CD4-positive, alpha-beta T cell (primary cell): ENCODE data around the gene HSP90AB1. TPM values are rescaled to one million over a fixed set of nuclear protein-coding genes. Genes with fewer than 3 reads are reported as not detected.

ENCODE experiments used
- ATAC-seq: fragments of 200-7000 bp; cut with Tn5 transposase; one replicate; pipeline ENCODE4 v1.10.0; 2022; ENCODE audit warnings: mild to moderate bottlenecking; ENCODE audit not compliant: poor library complexity
- CTCF ChIA-PET: fragments of 350-600 bp; sonication (Branson Sonifier 250); formaldehyde crosslinking; loops from one replicate; lab custom pipeline; 2021; ENCODE audit warnings: antibody characterized with exemption, inconsistent platforms; lab: Charles Lee
- POLR2A ChIA-PET: fragments of 350-600 bp; sonication (Branson Sonifier 250); formaldehyde crosslinking; loops from one replicate; lab custom pipeline; 2021; ENCODE audit warnings: antibody characterized with exemption, inconsistent platforms; lab: Charles Lee
- DNase-seq, 14 experiments: peaks; one replicate each; pipeline ENCODE4 v3.0.0-alpha.2; 2013 to 2020; ENCODE audit warnings: mixed read lengths in 2 of 14
- H3K27ac ChIP-seq, 2 donors: one replicate each; pipeline versions ENCODE4 v1.5.1 to v1.7.0; 2013; ENCODE audit warnings: low read length in 2 of 2, low read depth in 1 of 2, mild to moderate bottlenecking in 1 of 2
- H3K27me3 ChIP-seq, 2 experiments: 1 replicate in 1 of 2; 2 replicates in 1 of 2; pipeline versions ENCODE4 v1.6.1 to v1.7.0; 2013; ENCODE audit warnings: low read length in 2 of 2, control low read depth in 1 of 2, mild to moderate bottlenecking in 1 of 2, moderate library complexity in 1 of 2; ENCODE audit not compliant: insufficient read depth in 2 of 2, control insufficient read depth in 1 of 2
- H3K36me3 ChIP-seq: one replicate; pipeline ENCODE4 v1.6.1; 2013; ENCODE audit warnings: low read length, control low read depth; ENCODE audit not compliant: insufficient read depth
- H3K4me1 ChIP-seq: one replicate; pipeline ENCODE4 v1.6.1; 2013; ENCODE audit warnings: low read length, control low read depth; ENCODE audit not compliant: insufficient read depth
- H3K4me3 ChIP-seq: one replicate; pipeline ENCODE4 v1.5.1; 2013; ENCODE audit warnings: mild to moderate bottlenecking, low read length, moderate library complexity
- H3K9me3 ChIP-seq, 2 experiments: 1 replicate in 1 of 2; 2 replicates in 1 of 2; pipeline versions ENCODE4 v1.6.1 to v1.7.0; 2013; ENCODE audit warnings: low read length in 2 of 2, mild to moderate bottlenecking in 2 of 2, control low read depth in 1 of 2, moderate library complexity in 1 of 2; ENCODE audit not compliant: control insufficient read depth in 1 of 2, insufficient read depth in 1 of 2
- H3K27ac Mint-ChIP-seq: one replicate; pipeline ENCODE4 v1.8.0; 2020; ENCODE audit warnings: mixed read lengths
- H3K27me3 Mint-ChIP-seq: one replicate; pipeline ENCODE4 v1.8.0; 2021; ENCODE audit warnings: mixed read lengths
- H3K36me3 Mint-ChIP-seq: one replicate; pipeline ENCODE4 v1.8.0; 2021; ENCODE audit warnings: low read depth, mixed read lengths
- H3K4me1 Mint-ChIP-seq: one replicate; pipeline ENCODE4 v1.8.0; 2021; ENCODE audit warnings: low read depth, mixed read lengths
- H3K4me3 Mint-ChIP-seq: one replicate; pipeline ENCODE4 v1.8.0; 2020; ENCODE audit warnings: mild to moderate bottlenecking, mixed read lengths
- H3K9me3 Mint-ChIP-seq: one replicate; pipeline ENCODE4 v1.8.0; 2020; ENCODE audit warnings: mixed read lengths
- intact Hi-C, 2 experiments: fragments of 100-400 bp; cut with DNase I in 1 of 2; cut with micrococcal nuclease in 1 of 2; formaldehyde crosslinking; loops; one replicate each; pipeline versions ENCODE4 v1.15.1 to v1.9.0; 2023 to 2025; cut with DNase I, micrococcal nuclease
- total RNA-seq, 174 experiments: library from RNA in 2 of 174; stranded (reverse) in 2 of 174; gene quantifications; one replicate each; pipeline ENCODE4 v1.2.3 and lab custom pipeline; 2021 to 2026
- TF ChIP-seq, protein P1 (sequence below): fragments of 200-600 bp; IDR thresholded peaks from one replicate; pipeline ENCODE4 v1.8.0; 2022; ENCODE audit warnings: antibody characterized with exemption, mild to moderate bottlenecking

The HSP90AB1 gene
- total RNA-seq, 2 experiments from 2014 or later: 401 to 405 TPM

DNA sequence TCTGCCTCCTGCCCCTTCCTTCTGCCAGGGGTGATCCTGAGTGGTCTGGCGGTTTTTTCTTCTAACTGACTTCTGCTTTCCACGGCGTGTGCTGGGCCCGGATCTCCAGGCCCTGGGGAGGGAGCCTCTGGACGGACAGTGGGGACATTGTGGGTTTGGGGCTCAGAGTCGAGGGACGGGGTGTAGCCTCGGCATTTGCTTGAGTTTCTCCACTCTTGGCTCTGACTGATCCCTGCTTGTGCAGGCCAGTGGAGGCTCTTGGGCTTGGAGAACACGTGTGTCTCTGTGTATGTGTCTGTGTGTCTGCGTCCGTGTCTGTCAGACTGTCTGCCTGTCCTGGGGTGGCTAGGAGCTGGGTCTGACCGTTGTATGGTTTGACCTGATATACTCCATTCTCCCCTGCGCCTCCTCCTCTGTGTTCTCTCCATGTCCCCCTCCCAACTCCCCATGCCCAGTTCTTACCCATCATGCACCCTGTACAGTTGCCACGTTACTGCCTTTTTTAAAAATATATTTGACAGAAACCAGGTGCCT, 13.3 kb upstream of the HSP90AB1 start:
- POLR2A ChIA-PET: no interaction called here

DNA sequence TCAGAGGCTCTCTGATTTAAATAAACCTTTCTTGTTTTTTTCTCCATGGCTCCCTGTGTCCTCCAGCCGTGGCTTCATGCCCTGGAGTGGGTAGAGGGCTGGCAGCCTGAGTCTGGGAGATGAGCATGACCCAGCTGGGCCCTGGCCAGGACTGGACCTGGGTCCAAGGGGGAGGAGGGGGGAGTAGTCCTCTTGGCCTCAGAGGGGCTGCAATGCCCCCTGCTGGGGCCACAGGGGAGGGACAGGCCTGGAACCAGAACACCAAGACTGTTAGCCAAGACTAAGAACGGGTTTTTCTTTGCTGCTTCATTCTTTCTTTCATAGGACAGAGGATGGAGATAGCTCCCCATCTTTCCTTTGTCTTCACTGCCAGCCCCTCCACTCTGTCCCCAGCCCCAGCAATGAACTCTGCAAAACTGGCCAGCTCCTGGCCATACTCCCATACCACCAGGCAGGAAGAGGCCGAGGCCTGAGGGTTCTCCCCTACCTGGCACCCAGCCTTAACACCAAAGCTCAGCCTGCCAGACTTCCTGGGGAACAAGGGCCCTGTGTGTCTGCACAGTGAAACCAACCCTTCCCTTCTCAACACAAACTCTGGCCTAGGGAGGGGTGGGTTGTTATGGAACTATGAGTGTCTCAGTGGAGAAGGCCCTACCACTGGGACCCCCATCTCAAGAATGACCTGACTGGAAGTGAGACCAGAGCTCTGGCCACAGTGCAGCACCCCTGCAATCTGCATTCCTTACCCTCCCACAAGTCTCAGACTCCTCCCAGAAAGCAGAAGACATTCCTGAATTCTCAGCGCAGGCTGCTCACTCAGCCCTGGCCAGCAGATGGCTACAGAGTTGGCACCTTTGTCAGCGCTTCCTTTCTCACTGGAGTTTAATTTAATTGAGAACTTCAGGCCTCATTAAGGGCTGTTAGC, 12.5 kb upstream of the HSP90AB1 start:
- no peaks in the 10 kb centered on the region for H3K36me3 Mint-ChIP-seq
- ChIA-PET CTCF (interaction anchor here (1.0 to 1.5 kb wide), 2 partner anchors 11 to 79 kb away, joined by 3 to 4 read pairs; partner anchors contain the start of genes AARS2 and SLC29A1), POLR2A (interaction anchor here (4.4 kb wide), 1 partner anchor 12 kb away, joined by 65 read pairs; the partner anchor contains the start of gene HSP90AB1)
- DNase-seq (no peak), ATAC-seq (no peak)
- H3K27ac ChIP-seq: no peak overlapping the region
- TF ChIP-seq, protein P1, sequence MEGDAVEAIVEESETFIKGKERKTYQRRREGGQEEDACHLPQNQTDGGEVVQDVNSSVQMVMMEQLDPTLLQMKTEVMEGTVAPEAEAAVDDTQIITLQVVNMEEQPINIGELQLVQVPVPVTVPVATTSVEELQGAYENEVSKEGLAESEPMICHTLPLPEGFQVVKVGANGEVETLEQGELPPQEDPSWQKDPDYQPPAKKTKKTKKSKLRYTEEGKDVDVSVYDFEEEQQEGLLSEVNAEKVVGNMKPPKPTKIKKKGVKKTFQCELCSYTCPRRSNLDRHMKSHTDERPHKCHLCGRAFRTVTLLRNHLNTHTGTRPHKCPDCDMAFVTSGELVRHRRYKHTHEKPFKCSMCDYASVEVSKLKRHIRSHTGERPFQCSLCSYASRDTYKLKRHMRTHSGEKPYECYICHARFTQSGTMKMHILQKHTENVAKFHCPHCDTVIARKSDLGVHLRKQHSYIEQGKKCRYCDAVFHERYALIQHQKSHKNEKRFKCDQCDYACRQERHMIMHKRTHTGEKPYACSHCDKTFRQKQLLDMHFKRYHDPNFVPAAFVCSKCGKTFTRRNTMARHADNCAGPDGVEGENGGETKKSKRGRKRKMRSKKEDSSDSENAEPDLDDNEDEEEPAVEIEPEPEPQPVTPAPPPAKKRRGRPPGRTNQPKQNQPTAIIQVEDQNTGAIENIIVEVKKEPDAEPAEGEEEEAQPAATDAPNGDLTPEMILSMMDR: peak; percentile 22
- H3K27ac Mint-ChIP-seq: no peak overlapping the region
- peaks cover 18% of the 10 kb centered on the region for H3K4me1 ChIP-seq
- H3K9me3 ChIP-seq: no peaks in the 10 kb centered on the region
- intact Hi-C loops: loop anchor here in 1 of 2 experiments (5.0 kb wide), 1 partner anchor 137 kb away; no protein-coding TSS in a partner anchor
- no peak overlapping the region for H3K4me3 Mint-ChIP-seq
- no peaks in the 10 kb centered on the region for H3K27me3 ChIP-seq
- H3K27me3 Mint-ChIP-seq: no peaks in the 10 kb centered on the region
- peaks cover 8% of the 10 kb centered on the region for H3K4me1 Mint-ChIP-seq
- no peaks in the 10 kb centered on the region for H3K36me3 ChIP-seq
- H3K9me3 Mint-ChIP-seq: no peaks in the 10 kb centered on the region
- H3K4me3 ChIP-seq: no peak overlapping the region

More for the DNA sequence above, 13.3 kb upstream of the HSP90AB1 start:
- Histone ChIP-seq H3K36me3 (no peaks in the 10 kb centered on the region), H3K4me1 (peaks cover 18% of the 10 kb centered on the region), H3K9me3 (no peaks in the 10 kb centered on the region), H3K4me3 (no peak overlapping the region), H3K27me3 (no peaks in the 10 kb centered on the region), H3K27ac (no peak overlapping the region)
- Mint-ChIP-seq H3K27me3 (no peaks in the 10 kb centered on the region), H3K27ac (no peak overlapping the region), H3K4me3 (no peak overlapping the region), H3K9me3 (no peaks in the 10 kb centered on the region), H3K36me3 (no peaks in the 10 kb centered on the region), H3K4me1 (peaks cover 8% of the 10 kb centered on the region)
- DNase-seq: no peak
- CTCF ChIA-PET: no interaction called here
- no peak for ATAC-seq
- TF ChIP-seq, protein P1: no peak
- intact Hi-C loops: no loop called here

DNA sequence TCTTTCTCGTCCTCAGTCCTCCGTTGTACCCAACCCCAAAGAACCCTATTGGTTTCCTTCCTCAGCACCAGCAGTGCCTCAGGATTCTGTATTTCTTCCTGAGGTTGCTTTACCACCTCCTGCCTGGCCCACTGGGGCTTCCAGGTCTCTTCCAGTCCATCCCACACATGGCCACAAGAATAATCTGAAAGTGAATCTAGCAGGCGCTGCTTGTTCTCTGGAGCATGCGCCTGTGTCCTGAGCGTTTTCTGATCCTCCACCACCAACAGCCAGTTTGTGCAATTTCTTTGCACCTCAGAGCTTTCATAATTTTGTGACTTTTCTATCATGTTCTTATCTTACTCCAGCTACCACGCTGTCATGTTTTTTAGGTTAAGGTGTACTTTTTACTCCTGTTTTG, 11.6 kb upstream of the HSP90AB1 start:
- POLR2A ChIA-PET: interaction anchor here (4.4 kb wide), 1 partner anchor 11 kb away, joined by 65 read pairs; the partner anchor contains the start of gene HSP90AB1
- H3K27ac Mint-ChIP-seq: no peak overlapping the region
- H3K36me3 Mint-ChIP-seq: no peaks in the 10 kb centered on the region

More for the DNA sequence above, 11.6 kb upstream of the HSP90AB1 start:
- ATAC-seq: no peak
- Mint-ChIP-seq H3K9me3 (no peaks in the 10 kb centered on the region), H3K27me3 (no peaks in the 10 kb centered on the region), H3K4me1 (peaks cover 8% of the 10 kb centered on the region), H3K4me3 (no peak overlapping the region)
- no peak overlapping the region for H3K4me3 ChIP-seq
- TF ChIP-seq, protein P1: no peak
- CTCF ChIA-PET: interaction anchor here (1.0 to 1.5 kb wide), 2 partner anchors 12 to 78 kb away, joined by 3 to 4 read pairs; partner anchors contain the start of genes AARS2 and SLC29A1
- DNase-seq: no peak
- no peaks in the 10 kb centered on the region for H3K9me3 ChIP-seq
- H3K27me3 ChIP-seq: no peaks in the 10 kb centered on the region
- peaks cover 18% of the 10 kb centered on the region for H3K4me1 ChIP-seq
- intact Hi-C loops: loop anchor here in 1 of 2 experiments (5.0 kb wide), 1 partner anchor 138 kb away; no protein-coding TSS in a partner anchor
- H3K27ac ChIP-seq: no peak overlapping the region
- no peaks in the 10 kb centered on the region for H3K36me3 ChIP-seq
